CD4-positive, alpha-beta memory T cell (primary cell): ENCODE results near the gene PKN3. TPM values are rescaled to one million over a fixed set of nuclear protein-coding genes. Genes with fewer than 3 reads are reported as not detected.

Source experiments
- CTCF ChIA-PET: fragments of 350-600 bp; sonication (Branson Sonifier 250); formaldehyde crosslinking; loops from one replicate; lab custom pipeline; 2021; ENCODE audit warnings: inconsistent platforms; ENCODE audit not compliant: partially characterized antibody; lab: Charles Lee
- POLR2A ChIA-PET: fragments of 350-600 bp; sonication (Branson Sonifier 250); formaldehyde crosslinking; loops from one replicate; lab custom pipeline; 2021; ENCODE audit not compliant: partially characterized antibody; lab: Charles Lee
- DNase-seq, 5 donors: peaks; one replicate each; pipeline versions ENCODE4 v3.0.0 to v3.0.0-alpha.2; 2020 to 2022; ENCODE audit warnings: mixed read lengths in 1 of 5
- H3K27ac ChIP-seq: one replicate; pipeline ENCODE4 v1.7.0; 2013; ENCODE audit warnings: low read depth, low read length
- H3K27me3 ChIP-seq: 2 replicates; pipeline ENCODE4 v1.7.0; 2013; ENCODE audit warnings: mild to moderate bottlenecking, low read length, moderate library complexity; ENCODE audit not compliant: insufficient read depth
- H3K36me3 ChIP-seq: 2 replicates; pipeline ENCODE4 v1.7.0; 2013; ENCODE audit warnings: mild to moderate bottlenecking, low read length, moderate library complexity; ENCODE audit not compliant: insufficient read depth
- H3K4me1 ChIP-seq: 2 replicates; pipeline ENCODE4 v1.7.0; 2013; ENCODE audit warnings: mild to moderate bottlenecking, low read length, moderate library complexity; ENCODE audit not compliant: insufficient read depth
- H3K4me3 ChIP-seq, 2 donors: one replicate each; pipeline ENCODE4 v1.7.0; 2013; ENCODE audit warnings: low read length in 2 of 2, mild to moderate bottlenecking in 1 of 2
- H3K9me3 ChIP-seq, 2 donors: one replicate each; pipeline ENCODE4 v1.7.0; 2013; ENCODE audit warnings: low read length in 2 of 2, control low read depth in 1 of 2; ENCODE audit not compliant: control insufficient read depth in 1 of 2
- H3K27ac Mint-ChIP-seq, 7 donors: one replicate each; pipeline ENCODE4 v1.8.0; 2020 to 2021; ENCODE audit warnings: mixed read lengths in 7 of 7, mild to moderate bottlenecking in 6 of 7, inconsistent platforms in 3 of 7, moderate library complexity in 3 of 7
- H3K27me3 Mint-ChIP-seq, 2 donors: one replicate each; pipeline ENCODE4 v1.8.0; 2020 to 2021; ENCODE audit warnings: mixed read lengths in 2 of 2
- H3K36me3 Mint-ChIP-seq, 2 donors: one replicate each; pipeline ENCODE4 v1.8.0; 2020 to 2021; ENCODE audit warnings: mixed read lengths in 2 of 2, inconsistent platforms in 1 of 2, mild to moderate bottlenecking in 1 of 2
- H3K4me1 Mint-ChIP-seq, 4 donors: one replicate each; pipeline ENCODE4 v1.8.0; 2020 to 2021; ENCODE audit warnings: mixed read lengths in 4 of 4, mild to moderate bottlenecking in 1 of 4
- H3K4me3 Mint-ChIP-seq, 8 donors: one replicate each; pipeline ENCODE4 v1.8.0; 2020 to 2021; ENCODE audit warnings: mixed read lengths in 8 of 8, mild to moderate bottlenecking in 7 of 8, moderate library complexity in 6 of 8, inconsistent platforms in 3 of 8
- H3K9me3 Mint-ChIP-seq, 8 donors: one replicate each; pipeline ENCODE4 v1.8.0; 2020 to 2021; ENCODE audit warnings: mixed read lengths in 8 of 8, mild to moderate bottlenecking in 5 of 8, inconsistent platforms in 3 of 8, moderate library complexity in 1 of 8
- intact Hi-C: fragments of 100-400 bp; cut with micrococcal nuclease; formaldehyde crosslinking; loops from one replicate; pipeline ENCODE4 v1.15.1; 2023
- polyA plus RNA-seq, 2 donors: library from polyadenylated mRNA; unstranded; fragments of 300-500 nt; fragmentation: Illumina TruSeq; gene quantifications; one replicate each; pipeline ENCODE4 v1.2.3, GENCODE V29; 2021
- total RNA-seq, 2 experiments: library from RNA; stranded (reverse); gene quantifications; one replicate each; pipeline ENCODE4 v1.2.3, GENCODE V29; 2021

The PKN3 gene
- total and polyA plus RNA-seq, 4 experiments from 2014 or later = 0.48 to 2.6 (median 1.5) TPM

DNA sequence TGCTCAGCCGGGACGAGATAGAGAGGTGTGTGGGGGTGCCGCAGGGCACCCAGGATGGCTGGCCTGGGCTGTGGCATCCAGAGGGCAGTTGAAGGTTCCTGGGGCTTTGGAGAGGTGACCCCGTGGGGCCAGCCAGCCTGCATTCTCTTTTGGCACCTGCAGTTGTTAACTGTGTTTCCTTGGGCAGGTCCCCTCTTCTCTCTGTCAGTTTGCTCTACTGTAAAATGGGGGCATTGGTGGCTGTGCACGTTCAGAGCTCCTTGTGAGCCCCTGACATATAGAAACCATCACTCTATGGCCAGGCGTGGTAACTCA, 13.1 kb downstream of the PKN3 start:
- Histone ChIP-seq H3K27me3 (no peaks in the 10 kb centered on the region), H3K36me3 (peaks cover 3% of the 10 kb centered on the region), H3K4me1 (no peaks in the 10 kb centered on the region), H3K4me3 (no peak overlapping the region), H3K27ac (no peak overlapping the region), H3K9me3 (no peaks in the 10 kb centered on the region)
- Mint-ChIP-seq H3K9me3 (peaks cover 0 to 4% (median 0%) of the 10 kb centered on the region in 8 donors), H3K4me1 (no peaks in the 10 kb centered on the region), H3K27ac (no peak overlapping the region), H3K27me3 (no peaks in the 10 kb centered on the region), H3K4me3 (no peak overlapping the region), H3K36me3 (peaks cover 0 to under 1% of the 10 kb centered on the region in 2 donors)
- ChIA-PET POLR2A (interaction anchor here (1.5 to 1.7 kb wide), 2 partner anchors 9 to 10 kb away, joined by 5 read pairs; partner anchors contain the start of gene ZDHHC12), CTCF (interaction anchor here (1.8 kb wide), 1 partner anchor 13 kb away, joined by 5 read pairs; the partner anchor contains the start of gene PKN3)
- no peak for DNase-seq
- intact Hi-C loops = no loop called here

- Mint-ChIP-seq H3K4me1 (peaks cover 0 to 1% (median 0%) of the 10 kb centered on the region in 4 donors), H3K27me3 (no peaks in the 10 kb centered on the region), H3K9me3 (peaks cover 0 to 6% (median 0%) of the 10 kb centered on the region in 8 donors), H3K4me3 (no peak overlapping the region), H3K36me3 (peaks cover 0 to 10% of the 10 kb centered on the region in 2 donors), H3K27ac (peak overlapping the region in 2 of 7 donors; percentile 6 to 64)
- Histone ChIP-seq H3K27me3 (no peaks in the 10 kb centered on the region), H3K4me3 (no peak overlapping the region), H3K27ac (no peak overlapping the region), H3K9me3 (no peaks in the 10 kb centered on the region), H3K4me1 (no peaks in the 10 kb centered on the region), H3K36me3 (peaks cover 4% of the 10 kb centered on the region)
- ChIA-PET POLR2A (no interaction called here), CTCF (no interaction called here)
- DNase-seq = no peak
- intact Hi-C loops = no loop called here
These were observed 14.4 kb downstream of the PKN3 start for GRCh38 chr9:128716581-128717254.

DNA sequence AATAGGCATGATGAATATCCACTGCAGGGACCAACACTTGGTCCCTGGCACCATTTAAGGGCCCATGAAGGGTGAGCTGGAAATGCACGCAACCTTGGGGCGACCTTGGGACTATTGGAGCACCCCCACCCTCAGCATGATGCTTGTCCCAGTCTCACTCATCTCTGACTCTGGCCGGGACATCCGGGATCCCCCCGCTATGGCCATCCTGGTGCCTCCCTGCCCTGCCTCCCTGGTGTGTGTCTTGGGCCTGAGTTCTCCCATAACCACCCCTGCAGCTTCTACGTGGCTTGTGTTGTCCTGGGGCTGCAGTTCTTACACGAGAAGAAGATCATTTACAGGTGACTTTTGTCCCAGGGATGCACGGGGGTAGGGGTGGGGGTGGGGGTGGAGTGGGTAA, 15.7 kb downstream of the PKN3 start:
- Histone ChIP-seq H3K4me1 (peaks cover 5% of the 10 kb centered on the region), H3K36me3 (peaks cover 4% of the 10 kb centered on the region), H3K27me3 (no peaks in the 10 kb centered on the region), H3K27ac (no peak overlapping the region), H3K4me3 (no peak overlapping the region), H3K9me3 (no peaks in the 10 kb centered on the region)
- intact Hi-C loops = no loop called here
- Mint-ChIP-seq H3K9me3 (peaks cover 0 to 6% (median 0%) of the 10 kb centered on the region in 8 donors), H3K27me3 (no peaks in the 10 kb centered on the region), H3K4me1 (peaks cover 6 to 15% (median 8%) of the 10 kb centered on the region in 4 donors), H3K4me3 (no peak overlapping the region), H3K36me3 (peaks cover 0 to 15% of the 10 kb centered on the region in 2 donors), H3K27ac (peak overlapping the region in 1 of 7 donors; percentile 18)
- no peak for DNase-seq
- CTCF ChIA-PET = interaction anchor here (1.1 kb wide), 1 partner anchor 64 kb away, joined by 3 read pairs; no protein-coding TSS in a partner anchor
- POLR2A ChIA-PET = interaction anchor here (0.6 to 0.8 kb wide), 2 partner anchors 34 to 48 kb away, joined by 3 to 5 read pairs; no protein-coding TSS in a partner anchor

DNA sequence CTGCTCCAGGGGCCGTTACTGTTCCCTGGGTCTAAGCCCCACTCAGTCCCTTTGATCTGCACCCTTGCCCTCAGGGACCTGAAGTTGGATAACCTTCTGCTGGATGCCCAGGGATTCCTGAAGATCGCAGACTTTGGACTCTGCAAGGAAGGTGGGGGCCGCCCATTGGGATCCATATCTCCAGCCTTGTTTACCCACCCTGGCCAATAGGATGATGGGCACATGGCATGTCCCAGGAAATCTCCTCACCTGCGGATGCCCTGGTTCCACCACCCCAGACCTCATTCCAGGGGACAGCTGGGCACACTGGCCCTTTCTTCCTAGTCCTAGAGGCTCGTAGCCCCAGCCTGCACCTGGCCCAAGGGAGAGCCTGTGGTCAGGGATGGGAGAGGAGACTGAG, 16.2 kb downstream of the PKN3 start:
- Mint-ChIP-seq H3K4me1 (peaks cover 8 to 19% (median 12%) of the 10 kb centered on the region in 4 donors), H3K27me3 (no peaks in the 10 kb centered on the region), H3K27ac (no peak overlapping the region), H3K9me3 (peaks cover 0 to 6% (median 0%) of the 10 kb centered on the region in 8 donors), H3K36me3 (peaks cover 0 to 16% of the 10 kb centered on the region in 2 donors), H3K4me3 (no peak overlapping the region)
- intact Hi-C loops = no loop called here
- Histone ChIP-seq H3K4me3 (no peak overlapping the region), H3K9me3 (no peaks in the 10 kb centered on the region), H3K27me3 (no peaks in the 10 kb centered on the region), H3K36me3 (peaks cover 4% of the 10 kb centered on the region), H3K4me1 (peaks cover 10% of the 10 kb centered on the region), H3K27ac (no peak overlapping the region)
- POLR2A ChIA-PET = no interaction called here
- no peak for DNase-seq
- CTCF ChIA-PET = interaction anchor here (1.1 kb wide), 1 partner anchor 64 kb away, joined by 3 read pairs; no protein-coding TSS in a partner anchor

GRCh38 chr9:128719919-128720605, 17.8 kb downstream of the PKN3 start:
- peaks cover 19% of the 10 kb centered on the region for H3K4me1 ChIP-seq
- intact Hi-C loops = loop anchor here (10.0 kb wide), 1 partner anchor 95 kb away; the partner anchor contains the start of gene ENDOG
- H3K27ac ChIP-seq = no peak overlapping the region
- no peaks in the 10 kb centered on the region for H3K9me3 ChIP-seq
- Mint-ChIP-seq H3K27me3 (no peaks in the 10 kb centered on the region), H3K4me1 (peaks cover 19 to 35% (median 22%) of the 10 kb centered on the region in 4 donors), H3K4me3 (no peak overlapping the region), H3K9me3 (peaks cover 0 to 8% (median 0%) of the 10 kb centered on the region in 8 donors), H3K27ac (no peak overlapping the region), H3K36me3 (peaks cover 0 to 17% of the 10 kb centered on the region in 2 donors)
- no peaks in the 10 kb centered on the region for H3K27me3 ChIP-seq
- no peak for DNase-seq
- ChIA-PET CTCF (interaction anchor here (1.1 kb wide), 1 partner anchor 98 kb away, joined by 3 read pairs; the partner anchor contains the start of gene ENDOG), POLR2A (interaction anchor here (0.5 kb wide), 1 partner anchor 82 kb away, joined by 3 read pairs; no protein-coding TSS in a partner anchor)
- peaks cover 4% of the 10 kb centered on the region for H3K36me3 ChIP-seq
- H3K4me3 ChIP-seq = no peak overlapping the region

GRCh38 chr9:128720841-128721486, 18.7 kb downstream of the PKN3 start:
- Histone ChIP-seq H3K27ac (no peak overlapping the region), H3K4me3 (no peak overlapping the region), H3K9me3 (no peaks in the 10 kb centered on the region), H3K36me3 (peaks cover 4% of the 10 kb centered on the region), H3K4me1 (peaks cover 28% of the 10 kb centered on the region), H3K27me3 (no peaks in the 10 kb centered on the region)
- Mint-ChIP-seq H3K4me1 (peaks cover 23 to 42% (median 28%) of the 10 kb centered on the region in 4 donors), H3K27me3 (no peaks in the 10 kb centered on the region), H3K36me3 (peaks cover 0 to 17% of the 10 kb centered on the region in 2 donors), H3K9me3 (peaks cover 0 to 8% (median 0%) of the 10 kb centered on the region in 8 donors), H3K4me3 (peak overlapping the region in 1 of 8 donors; percentile 42), H3K27ac (peak overlapping the region in 2 of 7 donors; percentile 41 to 75)
- ChIA-PET POLR2A (interaction anchor here (0.6 kb wide), 1 partner anchor 65 kb away, joined by 3 read pairs; no protein-coding TSS in a partner anchor), CTCF (no interaction called here)
- no peak for DNase-seq
- intact Hi-C loops = loop anchor here (10.0 kb wide), 1 partner anchor 94 kb away; the partner anchor contains the start of gene ENDOG
